ENCODE measurements around the gene MYCBPAP. TPM values are rescaled to one million over a fixed set of nuclear protein-coding genes. Genes with fewer than 3 reads are reported as not detected.
"Not testable (repeated sequence)": the region's sequence is repeated elsewhere in the genome, so short reads cannot be mapped to it uniquely, and the experiment has no call there.

The MYCBPAP gene
- total and polyA plus RNA-seq, 8 donors = 1.4 to 9.1 (median 5.8) TPM

DNA sequence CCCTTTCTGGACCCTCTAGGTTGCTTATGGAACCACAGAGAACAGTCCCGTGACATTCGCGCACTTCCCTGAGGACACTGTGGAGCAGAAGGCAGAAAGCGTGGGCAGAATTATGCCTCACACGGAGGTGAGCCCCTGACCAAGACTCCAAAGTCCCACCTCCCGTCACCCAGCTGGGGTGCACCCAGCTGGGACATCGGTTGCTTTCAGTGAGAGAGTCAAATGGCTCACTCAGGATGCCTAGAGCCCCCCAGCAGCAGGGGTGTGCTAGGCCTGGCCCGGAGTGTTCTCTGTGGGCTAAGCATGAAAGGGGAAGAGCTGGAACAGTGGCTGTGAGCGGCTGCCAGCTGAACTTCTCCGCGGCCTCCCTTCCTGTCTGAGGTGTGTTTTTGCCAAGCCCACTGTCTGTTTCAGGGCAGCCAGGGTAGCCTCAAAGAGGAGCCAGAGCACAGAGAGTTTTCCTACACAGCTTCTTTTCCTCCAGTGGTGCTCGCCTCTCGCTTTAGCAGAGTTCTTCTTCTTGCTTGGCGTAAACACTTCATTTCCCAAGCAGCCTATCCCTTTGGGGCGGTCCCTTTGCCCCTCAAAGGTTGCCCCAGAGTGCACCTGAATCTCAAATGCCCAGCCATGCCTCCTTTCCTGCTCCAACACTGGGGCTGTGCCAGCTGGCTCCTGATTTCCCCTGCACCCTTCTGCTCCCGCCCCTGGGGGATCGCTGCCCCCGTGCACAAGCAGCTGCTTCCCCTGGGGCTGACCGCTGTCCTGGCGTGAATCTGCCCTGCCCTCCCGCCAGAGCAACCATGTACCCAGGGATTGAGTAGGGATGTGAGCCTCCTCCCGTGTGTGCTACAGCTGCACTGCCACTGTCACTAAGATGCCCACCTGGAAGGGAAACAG, 37.0 kb upstream of the MYCBPAP start:
- Histone ChIP-seq H3K4me1 (peaks cover 0 to 14% of the 10 kb centered on the region in 2 donors), H3K27me3 (peaks cover 12 to 31% of the 10 kb centered on the region in 2 donors), H3K4me3 (no peak overlapping the region), H3K36me3 (peaks cover 0 to 25% of the 10 kb centered on the region in 2 donors), H3K27ac (no peak overlapping the region), H3K9me3 (no peaks in the 10 kb centered on the region)
- intact Hi-C loops (cut with DNase I) = no loop called here
- ATAC-seq (no peak), DNase-seq (peak in 1 of 4 donors; percentile 65)
- TF ChIP-seq CTCF (IDR thresholded peaks at IDR 0.05) = no peak

GRCh38 chr17:50472286-50472685, 36.0 kb upstream of the MYCBPAP start:
- peaks cover 0 to 14% of the 10 kb centered on the region in 2 donors for H3K4me1 ChIP-seq
- peaks cover 0 to 25% of the 10 kb centered on the region in 2 donors for H3K36me3 ChIP-seq
- no peak overlapping the region for H3K27ac ChIP-seq
- H3K4me3 ChIP-seq = no peak overlapping the region
- H3K9me3 ChIP-seq = no peaks in the 10 kb centered on the region
- DNase-seq (peak in 1 of 4 donors; percentile 63), ATAC-seq (no peak)
- peaks cover 12 to 37% of the 10 kb centered on the region in 2 donors for H3K27me3 ChIP-seq
- intact Hi-C loops (cut with DNase I) = no loop called here
- TF ChIP-seq CTCF (IDR thresholded peaks at IDR 0.05) = no peak

DNA sequence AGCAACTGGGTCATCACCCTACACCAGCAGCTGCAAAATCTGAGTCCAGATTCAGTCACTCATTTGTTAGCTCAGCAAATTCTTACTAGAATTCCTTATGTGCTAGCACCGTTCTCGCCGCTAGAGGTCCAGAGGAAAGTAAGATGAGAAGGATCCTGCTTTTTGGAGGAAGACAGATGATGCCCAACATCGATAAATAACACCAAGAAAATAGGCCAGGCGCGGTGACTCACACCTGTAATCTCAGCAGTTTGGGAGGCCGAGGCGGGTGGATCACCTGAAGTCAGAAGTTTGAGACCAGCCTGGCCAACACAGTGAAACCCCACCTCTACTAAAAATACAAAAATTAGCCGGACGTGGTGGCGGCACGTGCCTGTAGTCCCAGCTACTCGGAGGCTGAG, 35.5 kb upstream of the MYCBPAP start:
- H3K9me3 ChIP-seq; DNase-seq; ATAC-seq; intact Hi-C loops (cut with DNase I); H3K27ac ChIP-seq; H3K4me3 ChIP-seq: not testable (repeated sequence)
- Histone ChIP-seq H3K4me1 (peaks cover 0 to 14% of the 10 kb centered on the region in 2 donors), H3K36me3 (peaks cover 0 to 25% of the 10 kb centered on the region in 2 donors), H3K27me3 (peaks cover 9 to 32% of the 10 kb centered on the region in 2 donors)

DNA sequence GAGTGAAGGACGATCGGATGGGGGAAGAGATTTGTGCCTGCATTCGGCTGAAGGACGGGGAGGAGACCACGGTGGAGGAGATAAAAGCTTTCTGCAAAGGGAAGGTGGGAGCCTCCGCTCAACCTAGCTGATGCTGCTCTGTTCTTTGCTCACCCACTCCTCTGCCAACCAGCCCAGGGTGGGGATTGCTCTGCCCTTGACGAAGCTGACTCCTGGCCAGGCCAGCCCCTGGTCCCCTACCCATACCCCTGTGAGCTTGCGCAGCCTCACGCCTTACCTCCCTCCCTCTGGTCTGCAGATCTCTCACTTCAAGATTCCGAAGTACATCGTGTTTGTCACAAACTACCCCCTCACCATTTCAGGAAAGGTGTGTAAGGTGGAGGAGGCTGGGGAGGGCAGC, 34.3 kb upstream of the MYCBPAP start:
- DNase-seq (peak in 1 of 4 donors; percentile 45), ATAC-seq (no peak)
- Histone ChIP-seq H3K4me1 (peaks cover 4 to 14% of the 10 kb centered on the region in 2 donors), H3K36me3 (peaks cover 0 to 25% of the 10 kb centered on the region in 2 donors), H3K4me3 (no peak overlapping the region), H3K9me3 (no peaks in the 10 kb centered on the region), H3K27ac (no peak overlapping the region), H3K27me3 (peaks cover 0 to 21% of the 10 kb centered on the region in 2 donors)
- no peak for TF ChIP-seq CTCF (IDR thresholded peaks at IDR 0.05)
- intact Hi-C loops (cut with DNase I) = no loop called here

GRCh38 chr17:50474523-50474922, 33.7 kb upstream of the MYCBPAP start:
- H3K4me1 ChIP-seq = peaks cover 4 to 12% of the 10 kb centered on the region in 2 donors

More at GRCh38 chr17:50474523-50474922, 33.7 kb upstream of the MYCBPAP start:
- intact Hi-C loops (cut with DNase I) = no loop called here
- no peak for TF ChIP-seq CTCF (IDR thresholded peaks at IDR 0.05)
- DNase-seq = peak in 1 of 4 donors; percentile 21
- Histone ChIP-seq H3K4me3 (no peak overlapping the region), H3K27me3 (peaks cover 0 to 14% of the 10 kb centered on the region in 2 donors), H3K36me3 (peaks cover 0 to 25% of the 10 kb centered on the region in 2 donors), H3K27ac (no peak overlapping the region), H3K9me3 (no peaks in the 10 kb centered on the region)
- ATAC-seq = no peak
